ENCODE data around the gene MFAP1. TPM values are rescaled to one million over a fixed set of nuclear protein-coding genes. Genes with fewer than 3 reads are reported as not detected.
"Not testable (repeated sequence)": the region's sequence is repeated elsewhere in the genome, so short reads cannot be mapped to it uniquely, and the experiment has no call there.

The MFAP1 gene
- total RNA-seq, 4 donors from 2014 or later, result 9.6 to 15.7 (median 11.9) TPM

DNA sequence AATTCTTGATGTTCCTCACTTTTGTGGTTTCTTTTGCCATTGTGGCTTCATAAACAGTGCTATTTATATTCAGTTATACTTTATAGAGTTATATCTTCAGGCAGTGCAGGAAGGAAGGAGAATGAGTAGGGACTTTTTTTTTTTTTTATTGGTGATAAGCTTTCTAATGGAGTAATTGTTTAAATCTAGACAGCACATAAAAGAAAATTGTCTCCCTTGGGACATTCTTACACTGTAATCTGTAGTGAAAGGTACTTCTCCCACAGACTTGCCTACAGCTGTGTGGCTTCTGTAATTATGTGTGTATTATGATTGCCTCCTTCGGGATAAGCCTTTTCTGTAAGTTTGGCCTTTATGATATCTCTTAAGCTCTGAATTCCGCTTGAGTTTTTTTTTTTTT lies 43.9 kb upstream of the MFAP1 start:
- H3K9me3 ChIP-seq, result no peaks in the 10 kb centered on the region
- WGBS, 2 donors, result 63 to 67% methylated on average over 2 of the region's 2 CpGs
- no peaks in the 10 kb centered on the region for H3K27me3 ChIP-seq
- no peaks in the 10 kb centered on the region for H3K4me1 ChIP-seq
- no peak overlapping the region for H3K4me3 ChIP-seq
- H3K27ac ChIP-seq, result no peak overlapping the region
- peaks cover 0 to 26% (median 0%) of the 10 kb centered on the region in 3 donors for H3K36me3 ChIP-seq
- no peak for DNase-seq (ENCODE audit: low spot score in 2 of 2)
- no peak for TF ChIP-seq POLR2A (IDR thresholded peaks at IDR 0.05)
- no peak for TF ChIP-seq EP300 (IDR thresholded peaks at IDR 0.05)
- TF ChIP-seq CTCF (IDR thresholded peaks at IDR 0.05), result no peak

GRCh38 chr15:43867096-43867495 lies 42.6 kb upstream of the MFAP1 start:
- H3K36me3 ChIP-seq, result peaks cover 0 to 36% (median 0%) of the 10 kb centered on the region in 3 donors
- no peak overlapping the region for H3K27ac ChIP-seq
- TF ChIP-seq EP300 (IDR thresholded peaks at IDR 0.05) (no peak), POLR2A (IDR thresholded peaks at IDR 0.05) (no peak), CTCF (IDR thresholded peaks at IDR 0.05) (no peak)
- H3K4me1 ChIP-seq, result no peaks in the 10 kb centered on the region
- H3K4me3 ChIP-seq, result no peak overlapping the region
- 87 to 93% methylated on average over 5 of the region's 5 CpGs for WGBS, 2 donors
- DNase-seq (ENCODE audit: low spot score in 2 of 2), result no peak
- no peaks in the 10 kb centered on the region for H3K9me3 ChIP-seq
- no peaks in the 10 kb centered on the region for H3K27me3 ChIP-seq

DNA sequence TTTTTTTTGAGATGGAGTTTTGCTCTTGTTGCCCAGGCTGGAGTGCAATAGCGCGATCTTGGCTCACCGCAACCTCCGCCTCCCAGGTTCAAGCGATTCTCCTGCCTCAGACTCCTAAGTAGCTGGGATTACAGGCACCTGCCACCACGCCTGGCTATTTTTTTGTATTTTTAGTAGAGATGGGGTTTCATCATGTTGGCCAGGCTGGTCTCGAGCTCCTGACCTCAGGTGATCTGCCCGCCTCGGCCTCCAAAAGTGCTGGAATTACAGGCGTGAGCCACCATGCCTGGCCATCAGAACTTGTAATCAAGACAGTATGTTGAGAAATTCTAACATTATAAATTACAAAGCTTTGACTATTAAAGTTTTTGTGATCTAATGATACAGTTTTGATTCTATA lies 42.1 kb upstream of the MFAP1 start:
- H3K27me3 ChIP-seq; DNase-seq (ENCODE audit: low spot score in 2 of 2); H3K4me3 ChIP-seq; H3K9me3 ChIP-seq; H3K4me1 ChIP-seq; H3K27ac ChIP-seq: not testable (repeated sequence)
- H3K36me3 ChIP-seq, result peaks cover 0 to 36% (median 0%) of the 10 kb centered on the region in 3 donors
- 95 to 96% methylated on average over 10 of the region's 10 CpGs for WGBS, 2 donors

DNA sequence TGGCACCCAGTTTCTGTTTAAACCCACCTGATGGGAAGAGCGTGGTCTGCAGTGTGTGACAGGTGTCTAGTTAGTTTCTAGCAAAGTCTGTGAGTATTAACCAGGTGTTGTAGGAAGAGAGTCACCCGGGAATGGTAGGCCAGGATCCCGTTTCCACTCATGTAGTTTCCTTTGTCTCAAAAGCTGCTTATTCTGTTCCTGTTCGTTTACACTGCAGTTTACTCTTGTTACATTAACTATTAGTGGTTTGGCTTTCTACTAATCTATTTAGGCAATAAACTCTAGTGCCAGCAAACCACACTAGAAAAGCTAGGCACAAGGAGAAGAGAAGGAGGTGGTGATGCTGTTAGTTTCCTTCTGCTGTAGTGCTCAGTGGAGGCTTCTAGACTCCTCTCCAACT lies 35.1 kb upstream of the MFAP1 start:
- Histone ChIP-seq H3K27ac (no peak overlapping the region), H3K4me3 (no peak overlapping the region), H3K9me3 (no peaks in the 10 kb centered on the region), H3K27me3 (no peaks in the 10 kb centered on the region), H3K4me1 (no peaks in the 10 kb centered on the region), H3K36me3 (peaks cover 0 to 41% (median 0%) of the 10 kb centered on the region in 3 donors)
- 65 to 71% methylated on average over 4 of the region's 4 CpGs for WGBS, 2 donors
- no peak for TF ChIP-seq EP300 (IDR thresholded peaks at IDR 0.05)
- TF ChIP-seq POLR2A (IDR thresholded peaks at IDR 0.05), result no peak
- TF ChIP-seq CTCF (IDR thresholded peaks at IDR 0.05), result no peak
- no peak for DNase-seq (ENCODE audit: low spot score in 2 of 2)

GRCh38 chr15:43854801-43855200 lies 30.3 kb upstream of the MFAP1 start:
- Histone ChIP-seq H3K27me3 (no peaks in the 10 kb centered on the region), H3K9me3 (no peaks in the 10 kb centered on the region), H3K36me3 (peaks cover 0 to 52% (median 0%) of the 10 kb centered on the region in 3 donors), H3K27ac (no peak overlapping the region), H3K4me3 (no peak overlapping the region), H3K4me1 (no peaks in the 10 kb centered on the region)
- 86 to 89% methylated on average over 6 of the region's 6 CpGs for WGBS, 2 donors
- TF ChIP-seq CTCF (IDR thresholded peaks at IDR 0.05) (no peak), POLR2A (IDR thresholded peaks at IDR 0.05) (no peak), EP300 (IDR thresholded peaks at IDR 0.05) (no peak)
- DNase-seq (ENCODE audit: low spot score in 2 of 2), result no peak

GRCh38 chr15:43852607-43853006 lies 28.1 kb upstream of the MFAP1 start:
- H3K27me3 ChIP-seq, result no peaks in the 10 kb centered on the region
- H3K36me3 ChIP-seq, result peaks cover 0 to 41% (median 0%) of the 10 kb centered on the region in 3 donors
- no peaks in the 10 kb centered on the region for H3K9me3 ChIP-seq
- TF ChIP-seq CTCF (IDR thresholded peaks at IDR 0.05) (no peak), EP300 (IDR thresholded peaks at IDR 0.05) (no peak), POLR2A (IDR thresholded peaks at IDR 0.05) (no peak)
- 97 to 98% methylated on average over 4 of the region's 4 CpGs for WGBS, 2 donors
- no peak overlapping the region for H3K4me3 ChIP-seq
- no peak for DNase-seq (ENCODE audit: low spot score in 2 of 2)
- no peaks in the 10 kb centered on the region for H3K4me1 ChIP-seq
- no peak overlapping the region for H3K27ac ChIP-seq

Measured in tibial nerve (tissue), 4 donors.